A673 (cell line): Measurements from ENCODE around the gene SRP72. TPM values are rescaled to one million over a fixed set of nuclear protein-coding genes. Genes with fewer than 3 reads are reported as not detected.

ENCODE experiments used
- BruUV-seq: library from RNA; stranded (reverse); fragments of 400-500 nt; replicated peaks from 2 replicates; lab custom pipeline; 2021; lab: Mats Ljungman, UMichigan
- CTCF ChIA-PET: fragments of 300-600 bp; sonication (Branson Sonifier 250); formaldehyde crosslinking; loops from one replicate; lab custom pipeline; 2022; ENCODE audit warnings: antibody characterized with exemption; lab: Charles Lee
- POLR2A ChIA-PET: fragments of 300-600 bp; sonication (Branson Sonifier 250); formaldehyde crosslinking; loops from one replicate; lab custom pipeline; 2022; ENCODE audit warnings: antibody characterized with exemption; ENCODE audit not compliant: low non-redundant PET; lab: Charles Lee
- DNase-seq: peaks from one replicate; pipeline ENCODE4 v3.0.0-alpha.2; 2015; ENCODE audit warnings: low spot score
- H3K27ac ChIP-seq: fragments of 200-600 bp; sonication (generic); 2 replicates; pipeline ENCODE4 v1.5.1; 2016; ENCODE audit warnings: mixed run types, low read depth, mild to moderate bottlenecking, mixed read lengths, antibody characterized with exemption, low read length; ENCODE audit not compliant: poor library complexity, severe bottlenecking
- H3K27me3 ChIP-seq: fragments of 200-600 bp; sonication (generic); replicated peaks from 2 replicates; pipeline ENCODE4 v1.6.1; 2017; ENCODE audit warnings: mixed run types, low read depth, mild to moderate bottlenecking, mixed read lengths, antibody characterized with exemption, low read length; ENCODE audit not compliant: insufficient read depth, poor library complexity
- H3K36me3 ChIP-seq: fragments of 200-600 bp; sonication (generic); 2 replicates; pipeline ENCODE4 v1.6.1; 2016; ENCODE audit warnings: mixed run types, mild to moderate bottlenecking, mixed read lengths, antibody characterized with exemption, low read length; ENCODE audit not compliant: insufficient read depth, poor library complexity, severe bottlenecking
- H3K4me1 ChIP-seq: fragments of 200-600 bp; sonication (generic); 2 replicates; pipeline ENCODE4 v1.6.1; 2017; ENCODE audit warnings: mixed run types, mild to moderate bottlenecking, mixed read lengths, antibody characterized with exemption, low read length; ENCODE audit not compliant: insufficient read depth, poor library complexity, severe bottlenecking
- H3K4me3 ChIP-seq: fragments of 200-600 bp; sonication (generic); 2 replicates; pipeline ENCODE4 v1.5.1; 2016; ENCODE audit warnings: low read depth, mixed run types, mild to moderate bottlenecking, mixed read lengths, low read length; ENCODE audit not compliant: poor library complexity, severe bottlenecking
- H3K9me3 ChIP-seq: fragments of 200-600 bp; sonication (generic); 2 replicates; pipeline ENCODE4 v1.6.1; 2016; ENCODE audit warnings: mixed run types, low read depth, mild to moderate bottlenecking, mixed read lengths, antibody characterized with exemption, low read length; ENCODE audit not compliant: poor library complexity, severe bottlenecking
- EZH2 ChIP-seq: fragments of 200-600 bp; sonication (generic); IDR thresholded peaks from 2 replicates; pipeline ENCODE4 v1.6.1; 2017; ENCODE audit warnings: borderline replicate concordance, low read depth, mild to moderate bottlenecking, mixed read lengths, antibody characterized with exemption, low read length; ENCODE audit not compliant: poor library complexity, severe bottlenecking
- intact Hi-C: fragments of 100-400 bp; cut with micrococcal nuclease; formaldehyde crosslinking; loops from one replicate; pipeline ENCODE4 v1.10.0; 2022; ENCODE audit not compliant: unreplicated experiment
- total RNA-seq: library from RNA; stranded (reverse); gene quantifications from 2 replicates; pipeline ENCODE4 v1.2.3, GENCODE V29; 2021
- TF ChIP-seq, protein P1 (sequence below): fragments of 300-800, 200-600 bp; sonication (generic); conservative IDR thresholded peaks from 2 replicates; pipeline ENCODE4 v1.5.1; 2017; ENCODE audit warnings: low read depth, mild to moderate bottlenecking, antibody characterized with exemption, low read length, moderate library complexity, mixed read lengths

Gene SRP72
- total RNA-seq, 1 experiment from 2014 or later = 82.9 TPM

DNA sequence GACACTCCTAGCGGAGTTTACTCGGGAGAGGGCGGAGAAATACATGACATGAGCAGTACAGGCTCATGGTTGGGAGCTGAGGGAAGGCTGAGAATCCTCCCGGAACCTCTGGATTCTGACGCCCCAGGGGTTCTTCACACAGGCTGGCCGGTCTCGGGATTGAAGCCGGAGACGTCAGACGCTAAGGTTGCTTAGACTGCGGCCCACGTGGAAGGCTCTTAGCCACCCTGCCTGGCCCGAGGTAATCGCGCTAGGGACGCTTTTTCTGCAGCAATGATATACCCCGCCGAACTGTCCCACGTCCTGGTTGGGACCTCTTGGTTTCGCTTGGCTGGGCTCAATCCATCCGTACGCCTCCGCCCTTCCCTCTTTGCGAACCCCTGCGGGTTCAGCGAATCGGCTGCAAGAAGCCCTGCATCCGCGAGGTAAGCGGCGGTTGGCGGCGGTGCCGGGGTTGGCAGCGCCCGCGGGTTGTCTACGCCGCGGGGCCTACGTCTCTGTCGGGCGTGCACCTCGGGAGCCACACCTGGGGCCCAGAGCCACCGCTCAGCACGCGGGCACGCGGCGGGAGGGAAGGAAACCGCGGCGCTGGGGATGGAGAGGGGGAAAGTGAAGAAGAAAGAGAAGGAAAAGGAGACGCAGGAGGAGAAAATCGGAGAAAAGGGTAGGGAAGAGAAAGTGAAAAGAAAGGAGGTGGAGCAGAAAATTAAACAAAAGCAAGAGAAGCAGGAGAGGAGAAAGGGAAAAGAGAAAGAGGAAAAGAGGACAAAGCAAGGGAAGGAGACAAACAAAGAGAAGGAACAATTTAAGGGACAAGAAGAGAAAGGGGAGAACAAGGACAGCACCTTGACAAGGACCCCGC lies 38.1 kb downstream of the SRP72 start, which contains the start of gene ARL9:
Gene ARL9 (plus strand): TSS at position 523 of the 862 bp plus-strand sequence. CDS start 72 bp downstream, at position 595.
- peak; percentile 48 for DNase-seq
- Histone ChIP-seq H3K27ac (no peak within 1 kb of the TSS), H3K4me3 (peak within 1 kb of the TSS; percentile 53), H3K9me3 (no peaks in the 10 kb centered on the region), H3K4me1 (no peaks in the 10 kb centered on the region), H3K27me3 (no peaks in the 10 kb centered on the region), H3K36me3 (no peaks in the 10 kb centered on the region)
- BruUV-seq = no TSS peak
- intact Hi-C loops = no loop called here
- ChIA-PET POLR2A (no interaction called here), CTCF (no interaction called here)
- TF ChIP-seq EZH2 = no peak
- TF ChIP-seq, protein P1, sequence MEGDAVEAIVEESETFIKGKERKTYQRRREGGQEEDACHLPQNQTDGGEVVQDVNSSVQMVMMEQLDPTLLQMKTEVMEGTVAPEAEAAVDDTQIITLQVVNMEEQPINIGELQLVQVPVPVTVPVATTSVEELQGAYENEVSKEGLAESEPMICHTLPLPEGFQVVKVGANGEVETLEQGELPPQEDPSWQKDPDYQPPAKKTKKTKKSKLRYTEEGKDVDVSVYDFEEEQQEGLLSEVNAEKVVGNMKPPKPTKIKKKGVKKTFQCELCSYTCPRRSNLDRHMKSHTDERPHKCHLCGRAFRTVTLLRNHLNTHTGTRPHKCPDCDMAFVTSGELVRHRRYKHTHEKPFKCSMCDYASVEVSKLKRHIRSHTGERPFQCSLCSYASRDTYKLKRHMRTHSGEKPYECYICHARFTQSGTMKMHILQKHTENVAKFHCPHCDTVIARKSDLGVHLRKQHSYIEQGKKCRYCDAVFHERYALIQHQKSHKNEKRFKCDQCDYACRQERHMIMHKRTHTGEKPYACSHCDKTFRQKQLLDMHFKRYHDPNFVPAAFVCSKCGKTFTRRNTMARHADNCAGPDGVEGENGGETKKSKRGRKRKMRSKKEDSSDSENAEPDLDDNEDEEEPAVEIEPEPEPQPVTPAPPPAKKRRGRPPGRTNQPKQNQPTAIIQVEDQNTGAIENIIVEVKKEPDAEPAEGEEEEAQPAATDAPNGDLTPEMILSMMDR = no peak

DNA sequence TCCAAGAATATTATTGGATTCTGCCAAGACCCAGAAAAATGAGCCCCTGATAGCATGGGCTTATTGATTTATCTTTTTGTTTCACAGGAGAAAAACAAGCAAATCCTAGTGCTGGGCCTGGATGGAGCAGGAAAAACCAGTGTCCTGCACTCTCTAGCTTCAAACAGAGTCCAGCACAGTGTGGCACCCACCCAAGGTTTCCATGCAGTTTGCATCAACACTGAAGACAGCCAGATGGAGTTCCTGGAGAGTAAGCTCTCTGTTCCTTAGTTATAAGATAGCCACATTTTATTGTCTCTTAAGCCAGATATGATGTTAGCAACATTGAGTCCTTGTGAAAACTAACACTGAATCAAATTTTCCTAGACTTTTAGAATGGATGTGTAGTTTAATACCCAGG lies 43.7 kb downstream of the SRP72 start:
- Histone ChIP-seq H3K4me3 (no peak overlapping the region), H3K27ac (no peak overlapping the region), H3K9me3 (no peaks in the 10 kb centered on the region), H3K36me3 (no peaks in the 10 kb centered on the region), H3K27me3 (no peaks in the 10 kb centered on the region), H3K4me1 (no peaks in the 10 kb centered on the region)
- no peak for DNase-seq
- intact Hi-C loops = no loop called here
- TF ChIP-seq, protein P1 = no peak
- TF ChIP-seq EZH2 = no peak
- CTCF ChIA-PET = no interaction called here
- POLR2A ChIA-PET = no interaction called here
- BruUV-seq = no TSS peak

DNA sequence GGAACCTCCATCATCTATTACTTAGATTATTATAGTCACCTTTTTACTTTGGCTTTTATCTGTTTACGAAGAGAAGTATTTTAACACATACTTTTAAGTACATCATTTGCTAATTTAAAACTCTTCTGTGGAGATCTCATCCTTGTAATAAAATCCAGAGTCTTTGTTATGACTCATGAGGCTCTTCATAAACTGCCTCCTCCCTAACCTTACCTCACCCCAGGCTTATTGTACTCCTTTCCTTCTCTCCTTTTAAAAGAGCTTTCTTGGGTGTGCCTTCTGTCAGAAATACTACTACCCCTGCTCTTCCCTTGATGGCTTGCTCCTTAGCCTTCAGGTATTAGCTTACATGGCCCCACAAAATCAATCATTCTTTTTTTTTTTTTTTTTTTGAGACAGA lies 44.7 kb downstream of the SRP72 start:
- no peak for TF ChIP-seq EZH2
- TF ChIP-seq, protein P1 = no peak
- Histone ChIP-seq H3K9me3 (no peaks in the 10 kb centered on the region), H3K27me3 (no peaks in the 10 kb centered on the region), H3K4me3 (no peak overlapping the region), H3K36me3 (no peaks in the 10 kb centered on the region), H3K4me1 (no peaks in the 10 kb centered on the region), H3K27ac (no peak overlapping the region)
- intact Hi-C loops = no loop called here
- no peak for DNase-seq
- POLR2A ChIA-PET = no interaction called here
- no TSS peak for BruUV-seq
- CTCF ChIA-PET = interaction anchor here (0.7 kb wide), 1 partner anchor 325 kb away, joined by 4 read pairs; no protein-coding TSS in a partner anchor
